Vagina (tissue), 2 donors: ENCODE measurements around the gene ECE1. TPM values are rescaled to one million over a fixed set of nuclear protein-coding genes. Genes with fewer than 3 reads are reported as not detected.

Experiments used
- DNase-seq, 2 donors: peaks; one replicate each; pipeline ENCODE4 v3.0.0-alpha.2; 2017; ENCODE audit errors: extremely low spot score in 2 of 2
- H3K27ac ChIP-seq: fragments of 200-600 bp; sonication (generic); one replicate; pipeline ENCODE4 v1.5.1; 2019
- H3K27me3 ChIP-seq: fragments of 200-600 bp; sonication (generic); one replicate; pipeline ENCODE4 v1.5.1; 2019
- H3K36me3 ChIP-seq, 2 donors: fragments of 200-600 bp; sonication (generic); one replicate each; pipeline ENCODE4 v1.5.1; 2017 to 2019
- H3K4me1 ChIP-seq: fragments of 200-600 bp; sonication (generic); one replicate; pipeline ENCODE4 v1.5.1; 2019
- H3K4me3 ChIP-seq, 2 donors: fragments of 200-600 bp; sonication (generic); 1 replicate in 1 of 2; 2 replicates in 1 of 2; pipeline ENCODE4 v1.5.1; 2016 to 2019
- H3K9me3 ChIP-seq: fragments of 200-600 bp; sonication (generic); one replicate; pipeline ENCODE4 v1.5.1; 2019
- POLR2A ChIP-seq, 2 donors: fragments of 450-650 bp; IDR thresholded peaks; one replicate each; pipeline ENCODE4 v1.6.1; 2017; ENCODE audit warnings: antibody characterized with exemption in 2 of 2, mild to moderate bottlenecking in 2 of 2, moderate library complexity in 2 of 2
- POLR2AphosphoS5 ChIP-seq, 2 donors: sonication (generic); formaldehyde crosslinking; IDR thresholded peaks; one replicate each; pipeline ENCODE4 v1.9.0; 2017; ENCODE audit warnings: antibody characterized with exemption in 2 of 2, mild to moderate bottlenecking in 2 of 2, low read depth in 1 of 2; ENCODE audit not compliant: insufficient read depth in 1 of 2
- intact Hi-C: fragments of 100-400 bp; cut with DNase I; formaldehyde crosslinking; loops from one replicate; pipeline ENCODE4 v1.15.1; 2023
- total RNA-seq: library from RNA; depleted of rRNA; stranded (reverse); fragments of >200 nt; gene quantifications from one replicate; pipeline ENCODE4 v1.2.3, GENCODE V29; 2016
- TF ChIP-seq, protein P1 (sequence below), 3 experiments: fragments of 450-650 bp in 2 of 3; fragments of 200-600 bp in 1 of 3; sonication (generic) in 1 of 3; IDR thresholded peaks; one replicate each; pipeline ENCODE4 v1.5.1; 2017 to 2019; ENCODE audit warnings: antibody characterized with exemption in 3 of 3, mild to moderate bottlenecking in 2 of 3, moderate library complexity in 2 of 3

The ECE1 gene
- total RNA-seq, 1 donor from 2014 or later: 93.8 TPM

- H3K36me3 ChIP-seq: peaks cover 0 to 83% of the 10 kb centered on the region in 2 donors
- TF ChIP-seq POLR2A (IDR thresholded peaks at IDR 0.05) (no peak), POLR2AphosphoS5 (IDR thresholded peaks at IDR 0.05; ENCODE audit: insufficient read depth in 1 of 2, low read depth in 1 of 2) (no peak)
- TF ChIP-seq, protein P1, sequence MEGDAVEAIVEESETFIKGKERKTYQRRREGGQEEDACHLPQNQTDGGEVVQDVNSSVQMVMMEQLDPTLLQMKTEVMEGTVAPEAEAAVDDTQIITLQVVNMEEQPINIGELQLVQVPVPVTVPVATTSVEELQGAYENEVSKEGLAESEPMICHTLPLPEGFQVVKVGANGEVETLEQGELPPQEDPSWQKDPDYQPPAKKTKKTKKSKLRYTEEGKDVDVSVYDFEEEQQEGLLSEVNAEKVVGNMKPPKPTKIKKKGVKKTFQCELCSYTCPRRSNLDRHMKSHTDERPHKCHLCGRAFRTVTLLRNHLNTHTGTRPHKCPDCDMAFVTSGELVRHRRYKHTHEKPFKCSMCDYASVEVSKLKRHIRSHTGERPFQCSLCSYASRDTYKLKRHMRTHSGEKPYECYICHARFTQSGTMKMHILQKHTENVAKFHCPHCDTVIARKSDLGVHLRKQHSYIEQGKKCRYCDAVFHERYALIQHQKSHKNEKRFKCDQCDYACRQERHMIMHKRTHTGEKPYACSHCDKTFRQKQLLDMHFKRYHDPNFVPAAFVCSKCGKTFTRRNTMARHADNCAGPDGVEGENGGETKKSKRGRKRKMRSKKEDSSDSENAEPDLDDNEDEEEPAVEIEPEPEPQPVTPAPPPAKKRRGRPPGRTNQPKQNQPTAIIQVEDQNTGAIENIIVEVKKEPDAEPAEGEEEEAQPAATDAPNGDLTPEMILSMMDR (IDR thresholded peaks at IDR 0.05): no peak
- intact Hi-C loops: no loop called here
- no peaks in the 10 kb centered on the region for H3K4me1 ChIP-seq
- no peaks in the 10 kb centered on the region for H3K27me3 ChIP-seq
- no peak for DNase-seq
- H3K4me3 ChIP-seq: no peak overlapping the region
- no peak overlapping the region for H3K27ac ChIP-seq
- H3K9me3 ChIP-seq: no peaks in the 10 kb centered on the region
Measured at GRCh38 chr1:21244986-21245687, 45.1 kb downstream of the ECE1 start.

- Histone ChIP-seq H3K27ac (no peak overlapping the region), H3K4me1 (no peaks in the 10 kb centered on the region), H3K36me3 (peaks cover 0 to 73% of the 10 kb centered on the region in 2 donors), H3K27me3 (no peaks in the 10 kb centered on the region), H3K4me3 (no peak overlapping the region), H3K9me3 (no peaks in the 10 kb centered on the region)
- DNase-seq: no peak
- intact Hi-C loops: no loop called here
- TF ChIP-seq, protein P1 (IDR thresholded peaks at IDR 0.05): no peak
- TF ChIP-seq POLR2AphosphoS5 (IDR thresholded peaks at IDR 0.05; ENCODE audit: insufficient read depth in 1 of 2, low read depth in 1 of 2): peak in 1 of 2 donors; percentile 6
Measured at GRCh38 chr1:21244154-21244553, 46.1 kb downstream of the ECE1 start.

DNA sequence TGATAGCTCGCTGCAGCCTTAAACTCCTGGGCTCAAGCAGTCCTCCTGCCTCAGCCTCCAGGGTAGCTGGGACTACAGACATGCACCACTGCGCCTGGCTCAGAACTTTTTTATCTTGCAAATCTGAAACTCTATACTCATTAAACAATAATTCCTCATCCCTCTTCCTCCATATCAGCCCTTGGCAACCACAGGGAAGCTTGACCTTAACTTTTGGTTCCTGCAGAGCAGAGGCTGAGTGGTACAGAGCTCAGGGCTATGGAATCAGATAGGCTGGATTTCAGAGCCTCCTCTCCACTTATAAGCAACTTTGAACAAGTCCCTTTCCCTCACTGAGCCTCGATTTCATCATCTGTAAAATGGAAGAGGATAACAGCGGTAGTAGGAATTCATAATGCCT lies 47.4 kb downstream of the ECE1 start:
- Histone ChIP-seq H3K4me3 (no peak overlapping the region), H3K27ac (no peak overlapping the region), H3K4me1 (no peaks in the 10 kb centered on the region), H3K36me3 (peaks cover 0 to 69% of the 10 kb centered on the region in 2 donors), H3K27me3 (no peaks in the 10 kb centered on the region), H3K9me3 (no peaks in the 10 kb centered on the region)
- TF ChIP-seq POLR2A (IDR thresholded peaks at IDR 0.05) (no peak), POLR2AphosphoS5 (IDR thresholded peaks at IDR 0.05; ENCODE audit: insufficient read depth in 1 of 2, low read depth in 1 of 2) (no peak)
- TF ChIP-seq, protein P1 (IDR thresholded peaks at IDR 0.05): no peak
- intact Hi-C loops: no loop called here
- no peak for DNase-seq

GRCh38 chr1:21241771-21242581 lies 48.3 kb downstream of the ECE1 start:
- H3K9me3 ChIP-seq: no peaks in the 10 kb centered on the region
- no peaks in the 10 kb centered on the region for H3K27me3 ChIP-seq
- no peak for DNase-seq
- H3K4me3 ChIP-seq: no peak overlapping the region
- H3K4me1 ChIP-seq: no peaks in the 10 kb centered on the region
- H3K27ac ChIP-seq: no peak overlapping the region
- TF ChIP-seq, protein P1 (IDR thresholded peaks at IDR 0.05): no peak
- TF ChIP-seq POLR2A (IDR thresholded peaks at IDR 0.05) (no peak), POLR2AphosphoS5 (IDR thresholded peaks at IDR 0.05; ENCODE audit: insufficient read depth in 1 of 2, low read depth in 1 of 2) (no peak)
- peaks cover 0 to 68% of the 10 kb centered on the region in 2 donors for H3K36me3 ChIP-seq
- intact Hi-C loops: no loop called here

DNA sequence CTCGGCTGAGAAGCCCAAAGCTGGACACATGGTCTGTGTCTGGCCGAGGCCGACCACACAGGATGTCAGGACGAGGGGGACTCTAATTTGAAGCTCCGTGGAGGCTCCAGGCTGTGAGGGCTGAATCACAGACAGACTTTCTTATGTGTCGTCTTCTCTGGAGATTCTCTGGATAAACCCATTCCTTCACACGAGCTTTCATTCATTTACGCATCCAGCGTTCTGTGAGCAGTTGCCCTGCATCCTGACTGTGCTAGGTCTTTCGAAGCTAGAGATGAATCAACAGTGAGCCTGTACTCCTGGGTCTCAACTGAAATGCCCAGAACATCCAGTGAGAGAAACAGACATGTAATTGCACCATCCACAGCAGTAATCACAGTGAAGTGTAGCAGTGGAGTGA lies 49.6 kb downstream of the ECE1 start:
- intact Hi-C loops: no loop called here
- no peak for DNase-seq
- H3K36me3 ChIP-seq: peaks cover 0 to 68% of the 10 kb centered on the region in 2 donors

More for the DNA sequence above, 49.6 kb downstream of the ECE1 start:
- H3K4me3 ChIP-seq: no peak overlapping the region
- no peaks in the 10 kb centered on the region for H3K27me3 ChIP-seq
- no peak overlapping the region for H3K27ac ChIP-seq
- H3K9me3 ChIP-seq: no peaks in the 10 kb centered on the region
- no peak for TF ChIP-seq POLR2A (IDR thresholded peaks at IDR 0.05)
- no peak for TF ChIP-seq POLR2AphosphoS5 (IDR thresholded peaks at IDR 0.05; ENCODE audit: insufficient read depth in 1 of 2, low read depth in 1 of 2)
- TF ChIP-seq, protein P1 (IDR thresholded peaks at IDR 0.05): no peak
- no peaks in the 10 kb centered on the region for H3K4me1 ChIP-seq
